Esophagus squamous epithelium (tissue), 4 donors: ENCODE results near the gene SURF2.

Experiments used
- CTCF ChIP-seq, 6 experiments: fragments of 450-650 bp in 4 of 6; fragments of 200-600 bp in 2 of 6; sonication (generic) in 2 of 6; IDR thresholded peaks; one replicate each; pipeline ENCODE4 v1.5.1; 2016 to 2019; ENCODE audit warnings: antibody characterized with exemption in 6 of 6, mild to moderate bottlenecking in 4 of 6, moderate library complexity in 4 of 6
- POLR2A ChIP-seq, 4 donors: fragments of 450-650 bp; IDR thresholded peaks; one replicate each; pipeline ENCODE4 v1.6.1; 2017; ENCODE audit warnings: antibody characterized with exemption in 4 of 4, mild to moderate bottlenecking in 4 of 4, moderate library complexity in 3 of 4

GRCh38 chr9:133340256-133340655 is 16.1 kb upstream of the SURF2 start:
- TF ChIP-seq CTCF (IDR thresholded peaks at IDR 0.05) (no peak), POLR2A (IDR thresholded peaks at IDR 0.05) (no peak)
